ENCODE results near the gene DENND10.

Gene DENND10

DNA sequence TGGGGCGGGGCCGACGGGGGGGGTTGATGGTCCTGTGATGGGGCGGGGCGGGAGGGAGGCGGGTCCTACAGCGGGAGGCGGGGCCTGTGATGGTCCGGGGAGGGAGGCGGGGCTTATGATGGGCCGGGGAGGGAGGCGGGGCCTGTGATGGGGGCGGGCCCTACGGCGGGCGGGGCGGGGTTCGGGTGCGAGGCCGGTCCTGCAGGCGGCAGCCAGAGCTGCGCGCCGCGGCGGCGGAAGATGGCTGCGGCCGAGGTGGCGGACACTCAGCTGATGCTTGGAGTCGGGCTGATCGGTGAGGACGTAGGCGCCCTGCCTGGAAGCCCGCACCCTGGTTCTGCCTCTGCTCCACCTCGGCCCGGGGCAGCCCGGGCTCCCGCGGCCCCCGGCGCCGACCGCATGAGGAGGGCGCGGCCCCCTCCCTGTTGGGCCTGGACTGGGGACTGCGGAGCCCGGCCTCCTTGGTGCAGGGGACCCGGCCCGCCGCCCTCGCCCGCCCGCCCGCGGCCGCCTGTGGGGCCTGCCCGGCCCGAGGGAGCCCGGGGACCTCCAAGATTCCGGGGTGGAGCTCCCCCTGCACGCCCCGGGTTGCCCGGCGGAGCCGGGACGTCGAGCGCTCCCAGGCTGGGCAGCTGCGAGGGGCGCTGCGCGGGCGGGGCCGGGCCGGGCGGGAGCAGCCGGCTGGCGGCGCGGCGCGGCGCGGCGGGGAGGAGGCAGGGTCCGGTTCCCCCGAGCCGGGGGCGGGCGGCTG, at the start of gene DENND10:
DENND10 (plus strand) TSS at position 211 of the 751 bp plus-strand sequence; CDS start at position 241, 30 bp downstream.
- Histone ChIP-seq H2AFZ (ENCODE audit: low read length) (peak within 1 kb of the TSS; percentile 49), H3K27ac (ENCODE audit: low read length) (no peak within 1 kb of the TSS), H3K4me1 (ENCODE audit: low read length) (0 out of 2 replicates have a peak, but pooled peaks cover 6% of the 10 kb centered on the region), H3K36me3 (replicated peaks; ENCODE audit: insufficient read depth, low read length) (no peaks in the 10 kb centered on the region), H3K4me2 (ENCODE audit: low read depth, low read length) (peak within 1 kb of the TSS; percentile 96), H4K20me1 (ENCODE audit: insufficient read depth, low read length) (no peaks in the 10 kb centered on the region), H3F3A (ENCODE audit: insufficient read depth, low read length) (peaks cover 3% of the 10 kb centered on the region), H3K4me3 (ENCODE audit: low read length) (peak within 1 kb of the TSS; percentile 72), H3K9me3 (replicated peaks; ENCODE audit: insufficient read depth, low read length) (no peaks in the 10 kb centered on the region), H3K9ac (ENCODE audit: low read length) (peak within 1 kb of the TSS; percentile 64; the same call in 1 of the 2 replicates), H3K9me2 (replicated peaks; ENCODE audit: insufficient read depth, low read length) (no peaks in the 10 kb centered on the region), H3K79me2 (ENCODE audit: low read length) (peaks cover 22% of the 10 kb centered on the region), H3K27me3 (replicated peaks; ENCODE audit: insufficient read depth, low read length) (no peaks in the 10 kb centered on the region)
- TF ChIP-seq EZH2 (optimal IDR thresholded peaks at IDR 0.05; ENCODE audit: low read depth, low read length) (no peak), EZH2phosphoT487 (IDR thresholded peaks at IDR 0.05; ENCODE audit: low read length) (no peak)
- TF ChIP-seq, protein P1, sequence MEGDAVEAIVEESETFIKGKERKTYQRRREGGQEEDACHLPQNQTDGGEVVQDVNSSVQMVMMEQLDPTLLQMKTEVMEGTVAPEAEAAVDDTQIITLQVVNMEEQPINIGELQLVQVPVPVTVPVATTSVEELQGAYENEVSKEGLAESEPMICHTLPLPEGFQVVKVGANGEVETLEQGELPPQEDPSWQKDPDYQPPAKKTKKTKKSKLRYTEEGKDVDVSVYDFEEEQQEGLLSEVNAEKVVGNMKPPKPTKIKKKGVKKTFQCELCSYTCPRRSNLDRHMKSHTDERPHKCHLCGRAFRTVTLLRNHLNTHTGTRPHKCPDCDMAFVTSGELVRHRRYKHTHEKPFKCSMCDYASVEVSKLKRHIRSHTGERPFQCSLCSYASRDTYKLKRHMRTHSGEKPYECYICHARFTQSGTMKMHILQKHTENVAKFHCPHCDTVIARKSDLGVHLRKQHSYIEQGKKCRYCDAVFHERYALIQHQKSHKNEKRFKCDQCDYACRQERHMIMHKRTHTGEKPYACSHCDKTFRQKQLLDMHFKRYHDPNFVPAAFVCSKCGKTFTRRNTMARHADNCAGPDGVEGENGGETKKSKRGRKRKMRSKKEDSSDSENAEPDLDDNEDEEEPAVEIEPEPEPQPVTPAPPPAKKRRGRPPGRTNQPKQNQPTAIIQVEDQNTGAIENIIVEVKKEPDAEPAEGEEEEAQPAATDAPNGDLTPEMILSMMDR (IDR thresholded peaks at IDR 0.05; ENCODE audit: low read length): no peak
- DNase-seq: peak; percentile 78

GRCh38 chr10:119055472-119055871, 48.4 kb upstream of the DENND10 start:
- TF ChIP-seq EZH2 (optimal IDR thresholded peaks at IDR 0.05; ENCODE audit: low read depth, low read length): no peak
- TF ChIP-seq, protein P1 (IDR thresholded peaks at IDR 0.05; ENCODE audit: low read length): no peak
- no peak for TF ChIP-seq EZH2phosphoT487 (IDR thresholded peaks at IDR 0.05; ENCODE audit: low read length)
- H3K79me2 ChIP-seq (ENCODE audit: low read length): peaks cover 97% of the 10 kb centered on the region

GRCh38 chr10:119058010-119058409, 45.9 kb upstream of the DENND10 start:
- Histone ChIP-seq H3F3A (ENCODE audit: insufficient read depth, low read length) (peaks cover under 1% of the 10 kb centered on the region; the same call in 1 of the 2 replicates), H3K36me3 (replicated peaks; ENCODE audit: insufficient read depth, low read length) (peaks cover 45% of the 10 kb centered on the region; the same call in 1 of the 2 replicates), H2AFZ (ENCODE audit: low read length) (no peak overlapping the region), H3K9ac (ENCODE audit: low read length) (no peak overlapping the region), H4K20me1 (ENCODE audit: insufficient read depth, low read length) (peaks cover 14% of the 10 kb centered on the region), H3K4me1 (ENCODE audit: low read length) (no peaks in the 10 kb centered on the region), H3K4me3 (ENCODE audit: low read length) (no peak overlapping the region), H3K9me3 (replicated peaks; ENCODE audit: insufficient read depth, low read length) (no peaks in the 10 kb centered on the region), H3K79me2 (ENCODE audit: low read length) (peaks cover 97% of the 10 kb centered on the region), H3K4me2 (ENCODE audit: low read depth, low read length) (no peak overlapping the region), H3K27ac (ENCODE audit: low read length) (no peak overlapping the region), H3K9me2 (replicated peaks; ENCODE audit: insufficient read depth, low read length) (no peaks in the 10 kb centered on the region), H3K27me3 (replicated peaks; ENCODE audit: insufficient read depth, low read length) (no peaks in the 10 kb centered on the region)
- TF ChIP-seq EZH2phosphoT487 (IDR thresholded peaks at IDR 0.05; ENCODE audit: low read length): no peak
- no peak for DNase-seq

More at GRCh38 chr10:119055472-119055871, 48.4 kb upstream of the DENND10 start:
- Histone ChIP-seq H3F3A (ENCODE audit: insufficient read depth, low read length) (no peaks in the 10 kb centered on the region; the same call in 1 of the 2 replicates), H3K27ac (ENCODE audit: low read length) (no peak overlapping the region), H3K9me3 (replicated peaks; ENCODE audit: insufficient read depth, low read length) (no peaks in the 10 kb centered on the region), H3K4me2 (ENCODE audit: low read depth, low read length) (no peak overlapping the region), H3K27me3 (replicated peaks; ENCODE audit: insufficient read depth, low read length) (no peaks in the 10 kb centered on the region), H3K9me2 (replicated peaks; ENCODE audit: insufficient read depth, low read length) (no peaks in the 10 kb centered on the region), H2AFZ (ENCODE audit: low read length) (no peak overlapping the region), H4K20me1 (ENCODE audit: insufficient read depth, low read length) (peaks cover 14% of the 10 kb centered on the region; the same call in 1 of the 2 replicates), H3K4me3 (ENCODE audit: low read length) (no peak overlapping the region), H3K9ac (ENCODE audit: low read length) (no peak overlapping the region), H3K4me1 (ENCODE audit: low read length) (no peaks in the 10 kb centered on the region), H3K36me3 (replicated peaks; ENCODE audit: insufficient read depth, low read length) (peaks cover 50% of the 10 kb centered on the region)
- no peak for DNase-seq
